Prostate gland (tissue), 2 donors: ENCODE measurements around the gene KHDRBS1.

Experiments used
- CTCF ChIP-seq, 4 experiments: fragments of 200-600 bp in 2 of 4; fragments of 450-650 bp in 2 of 4; sonication (generic) in 2 of 4; IDR thresholded peaks; 1 replicate in 3 of 4; 2 replicates in 1 of 4; pipeline ENCODE4 v1.5.1; 2016 to 2019; ENCODE audit warnings: antibody characterized with exemption in 4 of 4, mild to moderate bottlenecking in 2 of 4, moderate library complexity in 2 of 4
- POLR2A ChIP-seq: fragments of 450-650 bp; IDR thresholded peaks from one replicate; pipeline ENCODE4 v1.6.1; 2016; ENCODE audit warnings: antibody characterized with exemption, mild to moderate bottlenecking

GRCh38 chr1:32051706-32052105 lies 38.0 kb downstream of the KHDRBS1 start:
- TF ChIP-seq CTCF (IDR thresholded peaks at IDR 0.05) (no peak), POLR2A (no peak)
